GM23338 (cell line): ENCODE measurements around the gene HBZ. TPM values are rescaled to one million over a fixed set of nuclear protein-coding genes. Genes with fewer than 3 reads are reported as not detected.

Source experiments
- ATAC-seq: fragments of 200-7000 bp; cut with Tn5 transposase; 3 replicates; pipeline ENCODE4 v1.9.1; 2020
- DNase-seq: peaks from one replicate; pipeline ENCODE4 v3.0.0-alpha.2; 2015; ENCODE audit warnings: low spot score
- H2AFZ ChIP-seq: fragments of 200-600 bp; sonication (generic); 2 replicates; pipeline ENCODE4 v1.8.0; 2016; ENCODE audit warnings: antibody characterized with exemption, mild to moderate bottlenecking, moderate library complexity
- H3F3A ChIP-seq: fragments of 200-600 bp; sonication (generic); replicated peaks from 2 replicates; pipeline ENCODE4 v1.8.0; 2017; ENCODE audit warnings: antibody characterized with exemption, mixed run types, low read depth
- H3K27ac ChIP-seq: fragments of 200-600 bp; sonication (generic); 2 replicates; pipeline ENCODE4 v1.6.1; 2016; ENCODE audit warnings: low read depth
- H3K27me3 ChIP-seq: fragments of 200-600 bp; sonication (generic); 2 replicates; pipeline ENCODE4 v1.8.0; 2016; ENCODE audit warnings: mild to moderate bottlenecking, mixed run types, moderate library complexity; ENCODE audit not compliant: insufficient read depth
- H3K36me3 ChIP-seq: fragments of 200-600 bp; sonication (generic); 2 replicates; pipeline ENCODE4 v1.8.0; 2016; ENCODE audit warnings: mild to moderate bottlenecking; ENCODE audit not compliant: insufficient read depth
- H3K4me1 ChIP-seq: fragments of 200-600 bp; sonication (generic); 2 replicates; pipeline ENCODE4 v1.8.0; 2016; ENCODE audit warnings: mild to moderate bottlenecking, moderate library complexity; ENCODE audit not compliant: insufficient read depth
- H3K4me2 ChIP-seq: fragments of 200-600 bp; sonication (generic); 2 replicates; pipeline ENCODE4 v1.7.1; 2017; ENCODE audit warnings: mixed run types
- H3K4me3 ChIP-seq: fragments of 200-600 bp; sonication (generic); 2 replicates; pipeline ENCODE4 v1.6.1; 2016; ENCODE audit warnings: mixed run types
- H3K79me2 ChIP-seq: fragments of 200-600 bp; sonication (generic); replicated peaks from 2 replicates; pipeline ENCODE4 v1.8.0; 2017; ENCODE audit warnings: mild to moderate bottlenecking; ENCODE audit not compliant: insufficient read depth
- H3K9me2 ChIP-seq: fragments of 200-600 bp; sonication (generic); 2 replicates; pipeline ENCODE4 v1.8.0; 2017; ENCODE audit not compliant: insufficient read depth
- H4K20me1 ChIP-seq: fragments of 200-600 bp; sonication (generic); replicated peaks from 2 replicates; pipeline ENCODE4 v1.8.0; 2017; ENCODE audit warnings: mild to moderate bottlenecking; ENCODE audit not compliant: insufficient read depth
- H3K27ac Mint-ChIP-seq: 2 replicates; pipeline ENCODE4 v1.8.0; 2020; ENCODE audit warnings: inconsistent platforms, mild to moderate bottlenecking, moderate library complexity, mixed read lengths
- H3K27me3 Mint-ChIP-seq: 3 replicates; pipeline ENCODE4 v1.8.0; 2022; ENCODE audit warnings: low read depth, mild to moderate bottlenecking, moderate library complexity, mixed read lengths, inconsistent platforms; ENCODE audit not compliant: insufficient read depth, poor library complexity
- H3K36me3 Mint-ChIP-seq: 3 replicates; pipeline ENCODE4 v1.8.0; 2021; ENCODE audit warnings: low read depth, mild to moderate bottlenecking, inconsistent platforms, moderate library complexity, mixed read lengths
- H3K4me1 Mint-ChIP-seq: 3 replicates; pipeline ENCODE4 v1.8.0; 2020; ENCODE audit warnings: mild to moderate bottlenecking, inconsistent platforms, mixed read lengths
- H3K4me3 Mint-ChIP-seq: 3 replicates; pipeline ENCODE4 v1.8.0; 2021; ENCODE audit warnings: moderate library complexity, mild to moderate bottlenecking, inconsistent platforms, mixed read lengths
- H3K9me3 Mint-ChIP-seq: 3 replicates; pipeline ENCODE4 v1.8.0; 2020; ENCODE audit warnings: moderate library complexity, mild to moderate bottlenecking, inconsistent platforms, mixed read lengths
- CREB1 ChIP-seq: fragments of 250-450 bp; sonication (Bioruptor Pico); IDR thresholded peaks from 2 replicates; pipeline ENCODE4 v1.5.0; 2020; ENCODE audit warnings: low read depth, mild to moderate bottlenecking, moderate library complexity
- CTCF ChIP-seq, 2 experiments: fragments of 200-600 bp in 1 of 2; sonication (generic) in 1 of 2; conservative IDR thresholded peaks; 2 replicates each; pipeline versions ENCODE4 v1.5.1 to v1.6.1; 2016 to 2017; ENCODE audit warnings: antibody characterized with exemption in 2 of 2, low read depth in 2 of 2, mild to moderate bottlenecking in 2 of 2, moderate library complexity in 1 of 2
- ETS1 ChIP-seq: IDR thresholded peaks from 2 replicates; pipeline ENCODE4 v1.6.1; 2016; ENCODE audit warnings: antibody characterized with exemption
- EZH2 ChIP-seq: fragments of 200-600 bp; sonication (generic); IDR thresholded peaks from one replicate; pipeline ENCODE4 v1.8.0; 2017; ENCODE audit warnings: antibody characterized with exemption, mild to moderate bottlenecking, low read depth; ENCODE audit not compliant: unreplicated experiment
- EZH2phosphoT487 ChIP-seq: fragments of 200-600 bp; sonication (generic); IDR thresholded peaks from one replicate; pipeline ENCODE4 v1.8.1; 2018; ENCODE audit warnings: antibody characterized with exemption; ENCODE audit not compliant: unreplicated experiment
- JUNB ChIP-seq: IDR thresholded peaks from one replicate; pipeline ENCODE4 v1.6.1; 2016; ENCODE audit warnings: antibody characterized with exemption; ENCODE audit not compliant: unreplicated experiment
- NANOG ChIP-seq: IDR thresholded peaks from 2 replicates; pipeline ENCODE4 v1.6.1; 2016; ENCODE audit warnings: antibody characterized with exemption, borderline replicate concordance
- POLR2AphosphoS5 ChIP-seq: IDR thresholded peaks from 2 replicates; pipeline ENCODE4 v1.6.1; 2016; ENCODE audit warnings: antibody characterized with exemption, low read depth
- REST ChIP-seq: IDR thresholded peaks from one replicate; pipeline ENCODE4 v1.6.1; 2018; ENCODE audit warnings: antibody characterized with exemption; ENCODE audit not compliant: unreplicated experiment
- STAT1 ChIP-seq: IDR thresholded peaks from one replicate; pipeline ENCODE4 v1.6.1; 2016; ENCODE audit warnings: antibody characterized with exemption; ENCODE audit not compliant: unreplicated experiment
- ZNF114 ChIP-seq: fragments of 250-450 bp; sonication (Bioruptor Pico); IDR thresholded peaks from 2 replicates; pipeline ENCODE4 v1.5.0; 2020; ENCODE audit warnings: mild to moderate bottlenecking, moderate library complexity
- ZNF331 ChIP-seq: fragments of 250-450 bp; sonication (Bioruptor Pico); IDR thresholded peaks from 2 replicates; pipeline ENCODE4 v1.5.0; 2020; ENCODE audit warnings: low read depth, mild to moderate bottlenecking, moderate library complexity
- ZNF462 ChIP-seq: fragments of 250-450 bp; sonication (Bioruptor Pico); IDR thresholded peaks from 2 replicates; pipeline ENCODE4 v1.5.0; 2020; ENCODE audit warnings: mild to moderate bottlenecking, moderate library complexity
- polyA plus RNA-seq: library from polyadenylated mRNA; unstranded; fragments of >200 nt; fragmentation: Nextera tagmentation; extraction: Ambion mirVana; gene quantifications from 2 replicates; pipeline ENCODE4 v1.2.1, GENCODE V29; 2016
- total RNA-seq: library from RNA; depleted of rRNA; stranded (reverse); fragments of >200 nt; shearing (Covaris generic); gene quantifications from 2 replicates; pipeline ENCODE4 v1.2.3, GENCODE V29; 2014

The HBZ gene
- total and polyA plus RNA-seq, 2 experiments from 2014 or later: 0.39 TPM; not detected in 1

GRCh38 chr16:183005-183404, 30.6 kb downstream of the HBZ start:
- Histone ChIP-seq H3K27me3 (peaks cover 33% of the 10 kb centered on the region), H4K20me1 (peaks cover 8% of the 10 kb centered on the region), H3K79me2 (no peaks in the 10 kb centered on the region), H3K9me2 (no peaks in the 10 kb centered on the region), H3K36me3 (peaks cover 6% of the 10 kb centered on the region), H3K4me3 (no peak overlapping the region), H3K4me1 (no peaks in the 10 kb centered on the region; the same call in 1 of the 2 replicates), H3K27ac (no peak overlapping the region), H2AFZ (no peak overlapping the region), H3F3A (peaks cover 26% of the 10 kb centered on the region; the same call in 1 of the 2 replicates), H3K4me2 (no peak overlapping the region)
- H3K27me3 Mint-ChIP-seq: peaks cover 37% of the 10 kb centered on the region
- no peaks in the 10 kb centered on the region; the same call in 2 of the 3 replicates for H3K9me3 Mint-ChIP-seq
- DNase-seq (no peak), ATAC-seq (no peak)
- peaks cover 20% of the 10 kb centered on the region for H3K36me3 Mint-ChIP-seq
- peak overlapping the region; percentile 65; the same call in 1 of the 2 replicates for H3K27ac Mint-ChIP-seq
- H3K4me3 Mint-ChIP-seq: no peak overlapping the region
- TF ChIP-seq ETS1 (no peak), EZH2 (no peak), POLR2AphosphoS5 (no peak), ZNF114 (CRISPR knock-in tag) (no peak), ZNF331 (CRISPR knock-in tag) (no peak), NANOG (no peak), CTCF (conservative IDR thresholded peaks at IDR 0.05; ENCODE audit: low read depth in 2 of 2) (no peak), JUNB (no peak), REST (no peak), ZNF462 (CRISPR knock-in tag) (no peak), EZH2phosphoT487 (no peak), STAT1 (no peak), CREB1 (CRISPR knock-in tag) (no peak)
- H3K4me1 Mint-ChIP-seq: no peaks in the 10 kb centered on the region; the same call in 1 of the 3 replicates
